ENCODE measurements around the gene RASGRF1.

- TF ChIP-seq CTCF (IDR thresholded peaks at IDR 0.05; ENCODE audit: low read depth, low read length) (no peak), EZH2phosphoT487 (IDR thresholded peaks at IDR 0.05; ENCODE audit: low read depth) (no peak)
These were observed 24.0 kb downstream of the RASGRF1 start for GRCh38 chr15:79066391-79067071.

All from OCI-LY3 (cell line).